HCT116 (cell line): Measurements from ENCODE around the gene LAMB4. TPM values are rescaled to one million over a fixed set of nuclear protein-coding genes. Genes with fewer than 3 reads are reported as not detected.

Experiments used
- ATAC-seq: fragments of 200-7000 bp; cut with Tn5 transposase; 2 replicates; pipeline ENCODE4 v1.9.1; 2020; ENCODE audit warnings: mild to moderate bottlenecking, moderate library complexity
- BruUV-seq: library from RNA; stranded (reverse); fragments of 400-500 nt; replicated peaks from 2 replicates; lab custom pipeline; 2021; lab: Mats Ljungman, UMichigan
- CTCF ChIA-PET: fragments of 300-600 bp; sonication (Branson Sonifier 250); formaldehyde crosslinking; loops from one replicate; lab custom pipeline; 2021; ENCODE audit warnings: antibody characterized with exemption; lab: Charles Lee
- POLR2A ChIA-PET: fragments of 300-600, 350-600 bp; sonication (Branson Sonifier 250); formaldehyde crosslinking; loops from one replicate; lab custom pipeline; 2021; ENCODE audit warnings: antibody characterized with exemption; lab: Charles Lee
- RAD21 ChIA-PET, 2 experiments: fragments of 300-600 bp; sonication (Branson Sonifier 250); formaldehyde crosslinking; loops; one replicate each; lab custom pipeline; 2023; ENCODE audit warnings: low total read pairs in 2 of 2; ENCODE audit not compliant: uncharacterized antibody in 2 of 2, unreplicated experiment in 2 of 2, low non-redundant PET in 1 of 2; lab: Charles Lee
- DNase-seq: peaks from one replicate; pipeline ENCODE4 v3.0.0-alpha.2; 2010; ENCODE audit warnings: low read depth, low spot score
- H2AFZ ChIP-seq: fragments of 200-600 bp; shearing (Covaris generic), sonication (generic); 2 replicates; pipeline ENCODE4 v1.6.1; 2017; ENCODE audit warnings: low read depth, mixed run types, mixed read lengths, antibody characterized with exemption, low read length; ENCODE audit not compliant: poor library complexity, severe bottlenecking
- H3K27ac ChIP-seq: 2 replicates; pipeline ENCODE4 v1.5.1; 2012; ENCODE audit warnings: low read depth, low read length
- H3K27me3 ChIP-seq: fragments of 200-600 bp; sonication (generic); 2 replicates; pipeline ENCODE4 v1.6.1; 2016; ENCODE audit warnings: mixed run types, low read length, mixed read lengths; ENCODE audit not compliant: insufficient read depth
- H3K36me3 ChIP-seq, 2 experiments: fragments of 200-500 bp in 1 of 2; fragments of 200-600 bp in 1 of 2; sonication (Bioruptor generic) in 1 of 2; sonication (generic) in 1 of 2; 2 replicates each; pipeline versions ENCODE4 v1.5.1 to v1.6.1; 2014 to 2016; ENCODE audit warnings: low read length in 2 of 2, inconsistent platforms in 1 of 2, mixed read lengths in 1 of 2, mixed run types in 1 of 2; ENCODE audit not compliant: insufficient read depth in 2 of 2, control insufficient read depth in 1 of 2
- H3K4me1 ChIP-seq, 2 experiments: fragments of 200-600 bp in 1 of 2; sonication (generic) in 1 of 2; 2 replicates each; pipeline versions ENCODE4 v1.5.1 to v1.6.1; 2012 to 2017; ENCODE audit warnings: low read length in 2 of 2, inconsistent platforms in 1 of 2, mild to moderate bottlenecking in 1 of 2, mixed read lengths in 1 of 2, mixed run types in 1 of 2, moderate library complexity in 1 of 2; ENCODE audit not compliant: insufficient read depth in 2 of 2, control insufficient read depth in 1 of 2
- H3K4me2 ChIP-seq: fragments of 200-600 bp; sonication (generic); 2 replicates; pipeline ENCODE4 v1.6.1; 2017; ENCODE audit warnings: mixed run types, low read length, mixed read lengths
- H3K4me3 ChIP-seq, 2 experiments: fragments of 200-600 bp in 1 of 2; sonication (generic) in 1 of 2; replicated peaks in 1 of 2; 2 replicates each; pipeline ENCODE4 v1.5.1; 2011 to 2016; ENCODE audit warnings: low read length in 2 of 2, control low read depth in 1 of 2, low read depth in 1 of 2, mild to moderate bottlenecking in 1 of 2, mixed read lengths in 1 of 2, mixed run types in 1 of 2
- H3K79me2 ChIP-seq: fragments of 200-600 bp; sonication (generic); 2 replicates; pipeline ENCODE4 v1.6.1; 2017; ENCODE audit warnings: mild to moderate bottlenecking, mixed run types, low read length, moderate library complexity, mixed read lengths; ENCODE audit not compliant: insufficient read depth
- H3K9ac ChIP-seq: fragments of 200-600 bp; sonication (generic); 2 replicates; pipeline ENCODE4 v1.6.1; 2016; ENCODE audit warnings: low read length, mixed read lengths
- H3K9me2 ChIP-seq: fragments of 200-600 bp; sonication (generic), shearing (Covaris generic); 2 replicates; pipeline ENCODE4 v1.6.1; 2017; ENCODE audit warnings: mixed run types, mild to moderate bottlenecking, moderate library complexity; ENCODE audit not compliant: insufficient read depth
- H3K9me3 ChIP-seq, 2 experiments: fragments of 200-500 bp in 1 of 2; fragments of 200-600 bp in 1 of 2; sonication (Bioruptor generic) in 1 of 2; sonication (generic) in 1 of 2; 2 replicates each; pipeline ENCODE4 v1.6.1; 2014 to 2017; ENCODE audit warnings: low read length in 2 of 2, mixed read lengths in 2 of 2, inconsistent platforms in 1 of 2, low read depth in 1 of 2, mild to moderate bottlenecking in 1 of 2, mixed run types in 1 of 2, moderate library complexity in 1 of 2; ENCODE audit not compliant: control insufficient read depth in 1 of 2, insufficient read depth in 1 of 2
- H4K20me1 ChIP-seq: fragments of 200-600 bp; sonication (generic), shearing (Covaris generic); 2 replicates; pipeline ENCODE4 v1.6.1; 2017; ENCODE audit warnings: mixed run types, mild to moderate bottlenecking, moderate library complexity; ENCODE audit not compliant: insufficient read depth
- CEBPB ChIP-seq: IDR thresholded peaks from 2 replicates; pipeline ENCODE4 v1.6.1; 2012; ENCODE audit warnings: low read depth
- EZH2 ChIP-seq: fragments of 200-600 bp; sonication (generic); IDR thresholded peaks from 2 replicates; pipeline ENCODE4 v1.6.1; 2017; ENCODE audit warnings: antibody characterized with exemption, mixed run types
- EZH2phosphoT487 ChIP-seq: fragments of 200-600 bp; IDR thresholded peaks from 2 replicates; pipeline ENCODE4 v1.6.1; 2018; ENCODE audit warnings: antibody characterized with exemption, borderline replicate concordance
- YY1 ChIP-seq: IDR thresholded peaks from 2 replicates; pipeline ENCODE4 v1.6.1; 2011; ENCODE audit warnings: low read length, low read depth, moderate library complexity, mild to moderate bottlenecking; ENCODE audit not compliant: insufficient replicate concordance; ENCODE audit errors: extremely low read depth
- ZNF274 ChIP-seq: fragments of 200-500 bp; sonication (Bioruptor generic); IDR thresholded peaks from 2 replicates; pipeline ENCODE4 v1.6.1; 2014; ENCODE audit warnings: mild to moderate bottlenecking, low read depth, low read length, inconsistent platforms
- intact Hi-C: fragments of 100-400 bp; cut with micrococcal nuclease; formaldehyde crosslinking; loops from 2 replicates; pipeline ENCODE4 v1.10.0; 2022
- total RNA-seq: library from RNA; stranded (reverse); gene quantifications from one replicate; pipeline ENCODE4 v1.2.1, GENCODE V29; 2021; ENCODE audit not compliant: unreplicated experiment

LAMB4 gene
- total RNA-seq, 1 experiment from 2014 or later: not detected

- H3K4me1 ChIP-seq: no peaks in the 10 kb centered on the region
- BruUV-seq: no TSS peak
- TF ChIP-seq EZH2 (no peak), EZH2phosphoT487 (no peak)
- TF ChIP-seq, all 23 proteins: peak for 0
- H3K79me2 ChIP-seq: no peaks in the 10 kb centered on the region
- no peak overlapping the region for H3K4me3 ChIP-seq
- POLR2A ChIA-PET: no interaction called here
- intact Hi-C loops: no loop called here
- CTCF ChIA-PET: no interaction called here
- H3K27me3 ChIP-seq: no peaks in the 10 kb centered on the region
- H3K4me2 ChIP-seq: no peak overlapping the region
- ATAC-seq (no peak), DNase-seq (no peak)
- no peak overlapping the region for H2AFZ ChIP-seq
- no peaks in the 10 kb centered on the region for H3K9me2 ChIP-seq
- no peak overlapping the region for H3K27ac ChIP-seq
- H3K9me3 ChIP-seq: no peaks in the 10 kb centered on the region
- no peak overlapping the region for H3K9ac ChIP-seq
- H4K20me1 ChIP-seq: no peaks in the 10 kb centered on the region
- RAD21 ChIA-PET: no interaction called here
- H3K36me3 ChIP-seq: no peaks in the 10 kb centered on the region
Observed at GRCh38 chr7:108086546-108086945, 43.6 kb downstream of the LAMB4 start.

- Histone ChIP-seq H3K4me3 (no peak overlapping the region), H3K36me3 (no peaks in the 10 kb centered on the region)
- intact Hi-C loops: no loop called here
- ATAC-seq: no peak
- TF ChIP-seq ZNF274: no peak
- TF ChIP-seq YY1: no peak
- TF ChIP-seq CEBPB: no peak
- TF ChIP-seq, all 23 proteins: peak for 0
- no TSS peak for BruUV-seq
- Histone ChIP-seq H3K9me2 (no peaks in the 10 kb centered on the region), H4K20me1 (no peaks in the 10 kb centered on the region), H3K79me2 (no peaks in the 10 kb centered on the region), H3K27ac (no peak overlapping the region), H3K9me3 (no peaks in the 10 kb centered on the region), H3K9ac (no peak overlapping the region), H3K4me1 (no peaks in the 10 kb centered on the region), H3K4me2 (no peak overlapping the region), H3K27me3 (no peaks in the 10 kb centered on the region), H2AFZ (no peak overlapping the region)
- RAD21 ChIA-PET: no interaction called here
- CTCF ChIA-PET: no interaction called here
- POLR2A ChIA-PET: no interaction called here
- no peak for DNase-seq
Observed at GRCh38 chr7:108083980-108084379, 46.2 kb downstream of the LAMB4 start.
